CD4-positive, alpha-beta T cell treated with Interferon alpha-2 for 1 hour (primary cell): Measurements from ENCODE around the gene TMC8.

Experiments
- DNase-seq, 2 donors: peaks; one replicate each; pipeline ENCODE4 v3.0.0-alpha.2; 2020 to 2022

The TMC8 gene

DNA sequence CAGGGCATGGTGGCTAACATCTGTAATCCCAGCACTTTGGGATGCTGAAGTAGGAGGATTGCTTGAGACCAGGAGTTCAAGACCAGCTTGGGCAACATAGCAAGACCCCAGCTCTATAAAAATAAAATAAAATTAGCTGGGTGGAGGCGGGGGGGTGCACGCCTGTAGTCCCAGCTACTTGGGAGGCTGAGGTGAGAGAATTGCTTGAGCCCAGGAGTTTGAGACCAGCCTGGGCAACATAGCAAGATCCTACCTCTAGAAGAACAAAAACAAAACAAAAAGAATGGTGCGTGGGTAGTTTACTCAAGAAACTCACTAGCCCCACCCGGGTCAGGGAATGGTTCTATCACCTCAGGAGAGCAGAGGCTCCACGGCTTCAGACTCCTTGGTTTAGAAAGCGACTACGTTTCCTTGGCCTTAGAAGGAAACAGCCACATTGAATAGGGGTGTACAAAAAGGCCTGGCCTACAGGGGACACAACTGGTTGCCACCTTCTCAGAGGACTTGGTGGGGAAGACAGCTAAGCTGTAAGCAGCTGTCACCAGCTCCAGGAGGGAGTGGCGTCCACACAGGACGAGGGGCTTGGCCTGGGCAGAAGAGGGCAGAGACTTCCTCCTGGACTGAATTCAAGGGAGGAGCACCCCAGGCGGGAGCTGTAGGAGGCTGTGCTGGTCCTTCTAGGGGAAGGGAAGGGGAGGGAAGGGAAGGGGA is 55.6 kb downstream of the TMC8 start:
- no peak for DNase-seq

DNA sequence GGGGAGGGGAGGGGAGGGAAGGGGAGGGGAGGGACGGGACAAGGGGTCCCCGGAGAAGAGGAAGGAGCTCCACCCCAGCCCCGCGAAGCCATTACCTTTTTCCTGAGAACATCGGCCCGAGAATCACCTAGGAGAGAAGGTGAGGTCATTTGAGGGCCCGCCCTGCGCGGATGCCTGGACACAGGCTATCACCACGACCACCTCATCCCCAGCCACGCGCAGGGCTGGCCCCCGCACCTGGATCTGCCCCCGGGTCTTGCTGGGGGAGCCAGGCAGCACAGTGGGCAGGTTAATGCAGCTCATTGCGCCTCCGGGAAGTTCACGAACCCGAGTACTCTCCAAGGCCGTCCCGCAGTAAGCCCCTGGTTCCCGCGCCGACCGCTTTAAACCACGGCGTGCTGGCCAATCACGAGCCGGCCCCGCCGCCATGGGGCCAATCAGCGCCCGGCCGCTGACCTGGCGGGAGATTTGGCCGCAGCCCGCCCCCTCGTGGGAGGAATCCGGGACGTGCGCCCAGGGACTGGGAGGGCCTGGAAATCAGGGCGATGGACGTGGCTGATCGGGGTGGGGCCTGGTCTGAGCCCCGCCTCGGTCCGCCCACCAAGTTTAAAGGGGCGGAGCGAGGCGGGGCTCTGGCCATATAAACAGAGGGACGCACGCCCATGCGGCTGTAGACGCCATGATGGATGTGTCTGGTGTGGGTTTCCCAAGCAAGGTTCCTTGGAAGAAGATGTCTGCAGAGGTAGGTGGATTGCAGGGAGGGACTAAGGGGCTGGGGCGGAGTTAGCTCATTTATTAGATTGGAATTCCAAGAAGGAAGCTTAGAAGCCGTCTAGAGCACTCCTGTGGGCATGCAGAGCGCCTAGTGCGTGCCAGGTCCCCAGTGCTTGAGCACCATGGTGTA is 56.4 kb downstream of the TMC8 start, which contains the start of the genes AFMID and TK1:
Gene AFMID, plus strand, starts transcription at position 671 of the 904 bp plus-strand sequence. Its CDS starts 9 bp downstream, at position 680.
Gene TK1, minus strand, starts transcription at position 361 of the 904 bp plus-strand sequence. Its CDS starts 58 bp downstream, at position 303.
- peak; percentile 88 to 90 for DNase-seq
